ENCODE measurements around the gene CENPVL2. TPM values are rescaled to one million over a fixed set of nuclear protein-coding genes. Genes with fewer than 3 reads are reported as not detected.
"Not testable (repeated sequence)": the region's sequence is repeated elsewhere in the genome, so short reads cannot be mapped to it uniquely, and the experiment has no call there.

Gene CENPVL2
- total and polyA plus RNA-seq, 9 of the 15 experiments (the other 6 are each of a cell fraction or from before 2014, with no cell fraction given) = not detected

DNA sequence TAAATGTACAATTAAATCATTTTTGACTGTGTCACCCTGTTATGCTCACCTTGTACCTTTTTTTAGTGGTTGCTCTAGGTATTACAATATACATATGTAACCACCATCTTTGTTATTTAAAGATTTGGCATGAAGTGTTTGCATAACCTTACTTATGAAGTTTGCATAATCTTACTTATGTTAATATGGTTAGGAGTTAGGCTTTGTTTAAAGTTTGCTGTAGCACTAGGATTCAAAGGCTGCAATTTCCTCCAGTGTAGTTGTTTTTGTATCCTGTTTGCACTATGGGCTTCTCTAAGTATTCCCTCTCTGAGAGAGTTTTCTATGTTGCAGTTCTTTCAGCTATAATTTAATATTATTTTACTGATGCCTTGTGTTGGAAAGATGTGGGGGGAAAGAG lies 45.6 kb upstream of the CENPVL2 start (continued):
- TF ChIP-seq, protein P1, sequence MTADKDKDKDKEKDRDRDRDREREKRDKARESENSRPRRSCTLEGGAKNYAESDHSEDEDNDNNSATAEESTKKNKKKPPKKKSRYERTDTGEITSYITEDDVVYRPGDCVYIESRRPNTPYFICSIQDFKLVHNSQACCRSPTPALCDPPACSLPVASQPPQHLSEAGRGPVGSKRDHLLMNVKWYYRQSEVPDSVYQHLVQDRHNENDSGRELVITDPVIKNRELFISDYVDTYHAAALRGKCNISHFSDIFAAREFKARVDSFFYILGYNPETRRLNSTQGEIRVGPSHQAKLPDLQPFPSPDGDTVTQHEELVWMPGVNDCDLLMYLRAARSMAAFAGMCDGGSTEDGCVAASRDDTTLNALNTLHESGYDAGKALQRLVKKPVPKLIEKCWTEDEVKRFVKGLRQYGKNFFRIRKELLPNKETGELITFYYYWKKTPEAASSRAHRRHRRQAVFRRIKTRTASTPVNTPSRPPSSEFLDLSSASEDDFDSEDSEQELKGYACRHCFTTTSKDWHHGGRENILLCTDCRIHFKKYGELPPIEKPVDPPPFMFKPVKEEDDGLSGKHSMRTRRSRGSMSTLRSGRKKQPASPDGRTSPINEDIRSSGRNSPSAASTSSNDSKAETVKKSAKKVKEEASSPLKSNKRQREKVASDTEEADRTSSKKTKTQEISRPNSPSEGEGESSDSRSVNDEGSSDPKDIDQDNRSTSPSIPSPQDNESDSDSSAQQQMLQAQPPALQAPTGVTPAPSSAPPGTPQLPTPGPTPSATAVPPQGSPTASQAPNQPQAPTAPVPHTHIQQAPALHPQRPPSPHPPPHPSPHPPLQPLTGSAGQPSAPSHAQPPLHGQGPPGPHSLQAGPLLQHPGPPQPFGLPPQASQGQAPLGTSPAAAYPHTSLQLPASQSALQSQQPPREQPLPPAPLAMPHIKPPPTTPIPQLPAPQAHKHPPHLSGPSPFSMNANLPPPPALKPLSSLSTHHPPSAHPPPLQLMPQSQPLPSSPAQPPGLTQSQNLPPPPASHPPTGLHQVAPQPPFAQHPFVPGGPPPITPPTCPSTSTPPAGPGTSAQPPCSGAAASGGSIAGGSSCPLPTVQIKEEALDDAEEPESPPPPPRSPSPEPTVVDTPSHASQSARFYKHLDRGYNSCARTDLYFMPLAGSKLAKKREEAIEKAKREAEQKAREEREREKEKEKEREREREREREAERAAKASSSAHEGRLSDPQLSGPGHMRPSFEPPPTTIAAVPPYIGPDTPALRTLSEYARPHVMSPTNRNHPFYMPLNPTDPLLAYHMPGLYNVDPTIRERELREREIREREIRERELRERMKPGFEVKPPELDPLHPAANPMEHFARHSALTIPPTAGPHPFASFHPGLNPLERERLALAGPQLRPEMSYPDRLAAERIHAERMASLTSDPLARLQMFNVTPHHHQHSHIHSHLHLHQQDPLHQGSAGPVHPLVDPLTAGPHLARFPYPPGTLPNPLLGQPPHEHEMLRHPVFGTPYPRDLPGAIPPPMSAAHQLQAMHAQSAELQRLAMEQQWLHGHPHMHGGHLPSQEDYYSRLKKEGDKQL (CRISPR knock-in tag; IDR thresholded peaks at IDR 0.05; ENCODE audit: borderline replicate concordance) = no peak
- TF ChIP-seq, protein P2, sequence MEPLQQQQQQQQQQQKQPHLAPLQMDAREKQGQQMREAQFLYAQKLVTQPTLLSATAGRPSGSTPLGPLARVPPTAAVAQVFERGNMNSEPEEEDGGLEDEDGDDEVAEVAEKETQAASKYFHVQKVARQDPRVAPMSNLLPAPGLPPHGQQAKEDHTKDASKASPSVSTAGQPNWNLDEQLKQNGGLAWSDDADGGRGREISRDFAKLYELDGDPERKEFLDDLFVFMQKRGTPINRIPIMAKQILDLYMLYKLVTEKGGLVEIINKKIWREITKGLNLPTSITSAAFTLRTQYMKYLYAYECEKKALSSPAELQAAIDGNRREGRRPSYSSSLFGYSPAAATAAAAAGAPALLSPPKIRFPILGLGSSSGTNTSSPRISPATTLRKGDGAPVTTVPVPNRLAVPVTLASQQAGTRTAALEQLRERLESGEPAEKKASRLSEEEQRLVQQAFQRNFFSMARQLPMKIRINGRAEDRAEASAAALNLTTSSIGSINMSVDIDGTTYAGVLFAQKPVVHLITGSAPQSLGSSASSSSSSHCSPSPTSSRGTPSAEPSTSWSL (CRISPR knock-in tag; IDR thresholded peaks at IDR 0.05; ENCODE audit: borderline replicate concordance) = no peak
- TF ChIP-seq DPF2 (IDR thresholded peaks at IDR 0.05) = no peak
- no peak for TF ChIP-seq ZNF717 (CRISPR knock-in tag; IDR thresholded peaks at IDR 0.05)
- TF ChIP-seq HIVEP1 (CRISPR knock-in tag; IDR thresholded peaks at IDR 0.05) = no peak

DNA sequence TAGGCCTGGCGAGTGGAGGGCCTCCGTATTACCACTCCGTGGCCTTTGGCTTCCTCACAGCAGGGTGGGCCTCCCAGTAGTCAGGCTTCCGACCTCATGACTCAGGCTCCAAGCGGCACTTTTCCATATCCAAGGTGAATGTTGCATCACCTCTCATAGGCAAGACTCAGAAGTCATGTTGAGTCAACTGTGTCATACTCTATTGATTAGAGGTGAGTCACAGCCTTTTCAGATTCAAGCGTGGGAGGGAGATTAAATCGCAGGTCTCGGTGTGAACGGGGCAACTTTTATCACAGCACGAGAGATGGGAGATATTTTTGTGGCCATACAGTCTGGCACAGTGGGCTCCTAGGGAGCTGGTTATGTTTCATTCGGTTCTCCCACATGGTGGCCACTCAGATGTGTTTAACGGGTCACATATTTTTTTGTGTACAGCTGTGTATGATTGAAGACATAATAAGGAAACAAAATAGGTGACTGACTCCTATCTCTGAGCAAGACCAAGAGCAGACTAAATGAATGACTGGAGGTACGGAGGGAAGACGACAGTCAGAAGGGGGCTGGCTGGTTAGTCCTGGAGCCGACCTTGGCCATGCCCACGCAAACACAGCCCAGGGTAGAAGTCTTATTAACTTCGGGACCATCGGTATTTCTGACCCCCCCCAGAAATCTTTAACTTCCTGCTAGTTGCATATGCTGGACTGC lies 30.5 kb upstream of the CENPVL2 start:
- H3K36me3 ChIP-seq (ENCODE audit: control insufficient read depth, insufficient read depth, low read length); FAIRE-seq; BruUV-seq (replicated peaks); H3K9ac ChIP-seq (ENCODE audit: insufficient read depth in 1 of 2, low read depth in 2 of 2, low read length in 2 of 2); intact Hi-C loops (cut with micrococcal nuclease); H3K9me1 ChIP-seq (ENCODE audit: control insufficient read depth, insufficient read depth, low read length); H3K9me3 ChIP-seq (replicated peaks; ENCODE audit: control insufficient read depth, insufficient read depth, low read depth, low read length); H2AFZ ChIP-seq (ENCODE audit: low read depth, low read length); POLR2A ChIA-PET; H4K20me1 ChIP-seq (replicated peaks; ENCODE audit: control insufficient read depth, insufficient read depth, low read length); in situ Hi-C loops (cut with MboI); DNase-seq (ENCODE audit: extremely low read depth in 1 of 4, low spot score in 3 of 4); H3K4me1 ChIP-seq (replicated peaks in 1 of 2; ENCODE audit: control insufficient read depth in 2 of 2, insufficient read depth in 2 of 2, low read length in 2 of 2); H3K4me3 ChIP-seq; H3K79me2 ChIP-seq (ENCODE audit: control insufficient read depth, insufficient read depth, low read length); H3K27ac ChIP-seq (ENCODE audit: extremely low read depth, low read depth, low read length); H3K27me3 ChIP-seq (ENCODE audit: control insufficient read depth in 2 of 2, insufficient read depth in 2 of 2, low read length in 2 of 2); H3K4me2 ChIP-seq (ENCODE audit: insufficient read depth, low read length); ATAC-seq; CTCF ChIA-PET (ENCODE audit: low intra/inter-chr PET ratio): not testable (repeated sequence)
- no CpG with 5 or more reads among the region's 18 CpGs for WGBS (ENCODE audit: insufficient coverage, low coverage, missing lambda C conversion rate)

All from K562 (cell line).